Pancreas (tissue), 10 donors: ENCODE results near the gene OR10H5. TPM values are rescaled to one million over a fixed set of nuclear protein-coding genes. Genes with fewer than 3 reads are reported as not detected.
"Not testable (repeated sequence)": the region's sequence is repeated elsewhere in the genome, so short reads cannot be mapped to it uniquely, and the experiment has no call there.

Experiments used
- ATAC-seq, 4 donors: fragments of 200-7000 bp; cut with Tn5 transposase; one replicate each; pipeline versions ENCODE4 v1.8.0 to v1.9.1; 2020; ENCODE audit warnings: mild to moderate bottlenecking in 4 of 4, moderate library complexity in 4 of 4
- DNase-seq, 6 donors: peaks; one replicate each; pipeline ENCODE4 v3.0.0-alpha.2; 2020
- FAIRE-seq: peaks from 2 replicates; lab custom pipeline; 2012; peaks lifted over from hg19 to GRCh38; lab: Jason Lieb, UNC
- H3K27ac ChIP-seq, 4 donors: fragments of 200-600 bp; sonication (generic); 1 replicate in 3 of 4; 2 replicates in 1 of 4; pipeline versions ENCODE4 v1.5.0 to v1.8.0; 2020
- H3K27me3 ChIP-seq, 4 donors: fragments of 200-600 bp; one replicate each; pipeline ENCODE4 v1.8.0; 2021
- H3K36me3 ChIP-seq, 3 donors: fragments of 200-600 bp; sonication (generic) in 1 of 3; one replicate each; pipeline versions ENCODE4 v1.5.0 to v1.8.0; 2020 to 2021
- H3K4me1 ChIP-seq, 3 donors: fragments of 200-600 bp; one replicate each; pipeline ENCODE4 v1.8.0; 2021
- H3K4me3 ChIP-seq, 4 donors: fragments of 200-600 bp; sonication (generic) in 2 of 4; one replicate each; pipeline versions ENCODE4 v1.5.0 to v1.8.0; 2020 to 2021
- H3K9me3 ChIP-seq, 4 donors: fragments of 200-600 bp; one replicate each; pipeline ENCODE4 v1.8.0; 2021
- CTCF ChIP-seq, 4 donors: fragments of 200-600 bp; sonication (generic) in 3 of 4; IDR thresholded peaks; one replicate each; pipeline versions ENCODE4 v1.5.0 to v1.8.0; 2021; ENCODE audit warnings: antibody characterized with exemption in 4 of 4
- WGBS, 2 donors: extraction: QIAGEN DNeasy Blood & Tissue Kit; methylation state at CpG; one replicate each; pipeline ENCODE4 v1.1.7; 2013; 5-methylcytosine and 5-hydroxymethylcytosine counted together
- intact Hi-C, 3 donors: fragments of 100-400 bp; cut with DNase I; formaldehyde crosslinking; loops; one replicate each; pipeline versions ENCODE4 v1.11.1 to v1.14.2; 2022
- polyA plus RNA-seq, 2 donors: library from polyadenylated mRNA; stranded (reverse); fragments of 200-250 nt; gene quantifications; one replicate each; pipeline ENCODE4 v1.2.3, GENCODE V29; 2013
- total RNA-seq, 6 donors: library from RNA; stranded (reverse); fragmentation: NEBNext Ultra II Directional in 4 of 6; extraction: Animal tissue kit (Norgen Biotek cat#: 25700) in 4 of 6; gene quantifications; one replicate each; pipeline versions ENCODE4 v1.2.1 to v1.2.4, GENCODE V29; 2021 to 2023
- donor health status: healthy with polysubstance abuse.
- donor health status: DM: no; HTN: no; CAD: no; lungs with moderate emphysema.
- donor health status: DM: no; HTN: no; CAD: no.
- donor health status: control.
- donor health status: control.
- donor health status: Bipolar disorder and iron deficiency.
- donor health status: DM: yes; HTN: yes; CAD: no.
- donor health status: DM: no; HTN: no; CAD: no.
- donor health status: DM: no; HTN: no; CAD: no.
- donor health status: DM: yes; HTN: yes; CAD: no.

Gene OR10H5
- total and polyA plus RNA-seq, 8 donors, result 0.05 TPM; not detected in 7

GRCh38 chr19:15758379-15758778, 29.1 kb upstream of the OR10H5 start:
- 31% methylated on average over 2 of the region's 2 CpGs for WGBS, 2 donors
- intact Hi-C loops, result no loop called here
- Histone ChIP-seq H3K36me3 (no peaks in the 10 kb centered on the region), H3K4me3 (no peak overlapping the region), H3K9me3 (no peaks in the 10 kb centered on the region), H3K27ac (no peak overlapping the region), H3K27me3 (peaks cover 0 to 13% (median 5%) of the 10 kb centered on the region in 4 donors), H3K4me1 (no peaks in the 10 kb centered on the region)
- DNase-seq, result no peak
- FAIRE-seq, result no peak
- no peak for ATAC-seq
- no peak for TF ChIP-seq CTCF (IDR thresholded peaks at IDR 0.05)

- DNase-seq, result no peak
- Histone ChIP-seq H3K9me3 (no peaks in the 10 kb centered on the region), H3K27me3 (peaks cover 0 to 13% (median 3%) of the 10 kb centered on the region in 4 donors), H3K27ac (no peak overlapping the region), H3K36me3 (no peaks in the 10 kb centered on the region), H3K4me3 (no peak overlapping the region), H3K4me1 (no peaks in the 10 kb centered on the region)
- WGBS, 2 donors, result 28 to 29% methylated on average over 28 of the region's 28 CpGs
- FAIRE-seq, result no peak
- no peak for ATAC-seq
- TF ChIP-seq CTCF (IDR thresholded peaks at IDR 0.05), result no peak
- intact Hi-C loops, result no loop called here
Measured at GRCh38 chr19:15759962-15760565, 27.4 kb upstream of the OR10H5 start.

GRCh38 chr19:15769586-15769985, 17.9 kb upstream of the OR10H5 start:
- FAIRE-seq (no peak), DNase-seq (no peak), ATAC-seq (no peak)
- WGBS, 2 donors, result 19 to 28% methylated on average over 6 of the region's 6 CpGs
- Histone ChIP-seq H3K27ac (no peak overlapping the region), H3K4me1 (no peaks in the 10 kb centered on the region), H3K4me3 (no peak overlapping the region), H3K27me3 (no peaks in the 10 kb centered on the region), H3K9me3 (no peaks in the 10 kb centered on the region), H3K36me3 (no peaks in the 10 kb centered on the region)
- TF ChIP-seq CTCF (IDR thresholded peaks at IDR 0.05), result no peak
- intact Hi-C loops, result no loop called here

- H3K27me3 ChIP-seq, DNase-seq, ATAC-seq, intact Hi-C loops, H3K36me3 ChIP-seq, H3K9me3 ChIP-seq, H3K27ac ChIP-seq, H3K4me3 ChIP-seq, FAIRE-seq, H3K4me1 ChIP-seq: not testable (repeated sequence)
- WGBS, 2 donors, result 59 to 61% methylated on average over 3 of the region's 3 CpGs
Measured at GRCh38 chr19:15774159-15774558, 13.3 kb upstream of the OR10H5 start.

- no peak for TF ChIP-seq CTCF (IDR thresholded peaks at IDR 0.05)
- 37 to 48% methylated on average over 2 of the region's 2 CpGs for WGBS, 2 donors
- Histone ChIP-seq H3K27me3 (no peaks in the 10 kb centered on the region), H3K4me1 (no peaks in the 10 kb centered on the region), H3K4me3 (no peak overlapping the region), H3K9me3 (no peaks in the 10 kb centered on the region), H3K36me3 (no peaks in the 10 kb centered on the region), H3K27ac (no peak overlapping the region)
- ATAC-seq (no peak), FAIRE-seq (no peak), DNase-seq (no peak)
- intact Hi-C loops, result no loop called here
Measured at GRCh38 chr19:15775249-15775648, 12.2 kb upstream of the OR10H5 start.
